GM23338 (cell line): ENCODE measurements around the gene BTN2A1. TPM values are rescaled to one million over a fixed set of nuclear protein-coding genes. Genes with fewer than 3 reads are reported as not detected.

Experiments
- ATAC-seq: fragments of 200-7000 bp; cut with Tn5 transposase; 3 replicates; pipeline ENCODE4 v1.9.1; 2020
- DNase-seq: peaks from one replicate; pipeline ENCODE4 v3.0.0-alpha.2; 2015; ENCODE audit warnings: low spot score
- H2AFZ ChIP-seq: fragments of 200-600 bp; sonication (generic); 2 replicates; pipeline ENCODE4 v1.8.0; 2016; ENCODE audit warnings: antibody characterized with exemption, mild to moderate bottlenecking, moderate library complexity
- H3F3A ChIP-seq: fragments of 200-600 bp; sonication (generic); replicated peaks from 2 replicates; pipeline ENCODE4 v1.8.0; 2017; ENCODE audit warnings: antibody characterized with exemption, mixed run types, low read depth
- H3K27ac ChIP-seq: fragments of 200-600 bp; sonication (generic); 2 replicates; pipeline ENCODE4 v1.6.1; 2016; ENCODE audit warnings: low read depth
- H3K27me3 ChIP-seq: fragments of 200-600 bp; sonication (generic); 2 replicates; pipeline ENCODE4 v1.8.0; 2016; ENCODE audit warnings: mild to moderate bottlenecking, mixed run types, moderate library complexity; ENCODE audit not compliant: insufficient read depth
- H3K36me3 ChIP-seq: fragments of 200-600 bp; sonication (generic); 2 replicates; pipeline ENCODE4 v1.8.0; 2016; ENCODE audit warnings: mild to moderate bottlenecking; ENCODE audit not compliant: insufficient read depth
- H3K4me1 ChIP-seq: fragments of 200-600 bp; sonication (generic); 2 replicates; pipeline ENCODE4 v1.8.0; 2016; ENCODE audit warnings: mild to moderate bottlenecking, moderate library complexity; ENCODE audit not compliant: insufficient read depth
- H3K4me2 ChIP-seq: fragments of 200-600 bp; sonication (generic); 2 replicates; pipeline ENCODE4 v1.7.1; 2017; ENCODE audit warnings: mixed run types
- H3K4me3 ChIP-seq: fragments of 200-600 bp; sonication (generic); 2 replicates; pipeline ENCODE4 v1.6.1; 2016; ENCODE audit warnings: mixed run types
- H3K79me2 ChIP-seq: fragments of 200-600 bp; sonication (generic); replicated peaks from 2 replicates; pipeline ENCODE4 v1.8.0; 2017; ENCODE audit warnings: mild to moderate bottlenecking; ENCODE audit not compliant: insufficient read depth
- H3K9me2 ChIP-seq: fragments of 200-600 bp; sonication (generic); 2 replicates; pipeline ENCODE4 v1.8.0; 2017; ENCODE audit not compliant: insufficient read depth
- H4K20me1 ChIP-seq: fragments of 200-600 bp; sonication (generic); replicated peaks from 2 replicates; pipeline ENCODE4 v1.8.0; 2017; ENCODE audit warnings: mild to moderate bottlenecking; ENCODE audit not compliant: insufficient read depth
- H3K27ac Mint-ChIP-seq: 2 replicates; pipeline ENCODE4 v1.8.0; 2020; ENCODE audit warnings: inconsistent platforms, mild to moderate bottlenecking, moderate library complexity, mixed read lengths
- H3K27me3 Mint-ChIP-seq: 3 replicates; pipeline ENCODE4 v1.8.0; 2022; ENCODE audit warnings: low read depth, mild to moderate bottlenecking, moderate library complexity, mixed read lengths, inconsistent platforms; ENCODE audit not compliant: insufficient read depth, poor library complexity
- H3K36me3 Mint-ChIP-seq: 3 replicates; pipeline ENCODE4 v1.8.0; 2021; ENCODE audit warnings: low read depth, mild to moderate bottlenecking, inconsistent platforms, moderate library complexity, mixed read lengths
- H3K4me1 Mint-ChIP-seq: 3 replicates; pipeline ENCODE4 v1.8.0; 2020; ENCODE audit warnings: mild to moderate bottlenecking, inconsistent platforms, mixed read lengths
- H3K4me3 Mint-ChIP-seq: 3 replicates; pipeline ENCODE4 v1.8.0; 2021; ENCODE audit warnings: moderate library complexity, mild to moderate bottlenecking, inconsistent platforms, mixed read lengths
- H3K9me3 Mint-ChIP-seq: 3 replicates; pipeline ENCODE4 v1.8.0; 2020; ENCODE audit warnings: moderate library complexity, mild to moderate bottlenecking, inconsistent platforms, mixed read lengths
- CREB1 ChIP-seq: fragments of 250-450 bp; sonication (Bioruptor Pico); IDR thresholded peaks from 2 replicates; pipeline ENCODE4 v1.5.0; 2020; ENCODE audit warnings: low read depth, mild to moderate bottlenecking, moderate library complexity
- EZH2 ChIP-seq: fragments of 200-600 bp; sonication (generic); IDR thresholded peaks from one replicate; pipeline ENCODE4 v1.8.0; 2017; ENCODE audit warnings: antibody characterized with exemption, mild to moderate bottlenecking, low read depth; ENCODE audit not compliant: unreplicated experiment
- EZH2phosphoT487 ChIP-seq: fragments of 200-600 bp; sonication (generic); IDR thresholded peaks from one replicate; pipeline ENCODE4 v1.8.1; 2018; ENCODE audit warnings: antibody characterized with exemption; ENCODE audit not compliant: unreplicated experiment
- JUNB ChIP-seq: IDR thresholded peaks from one replicate; pipeline ENCODE4 v1.6.1; 2016; ENCODE audit warnings: antibody characterized with exemption; ENCODE audit not compliant: unreplicated experiment
- NANOG ChIP-seq: IDR thresholded peaks from 2 replicates; pipeline ENCODE4 v1.6.1; 2016; ENCODE audit warnings: antibody characterized with exemption, borderline replicate concordance
- POLR2AphosphoS5 ChIP-seq: IDR thresholded peaks from 2 replicates; pipeline ENCODE4 v1.6.1; 2016; ENCODE audit warnings: antibody characterized with exemption, low read depth
- STAT1 ChIP-seq: IDR thresholded peaks from one replicate; pipeline ENCODE4 v1.6.1; 2016; ENCODE audit warnings: antibody characterized with exemption; ENCODE audit not compliant: unreplicated experiment
- ZNF114 ChIP-seq: fragments of 250-450 bp; sonication (Bioruptor Pico); IDR thresholded peaks from 2 replicates; pipeline ENCODE4 v1.5.0; 2020; ENCODE audit warnings: mild to moderate bottlenecking, moderate library complexity
- ZNF331 ChIP-seq: fragments of 250-450 bp; sonication (Bioruptor Pico); IDR thresholded peaks from 2 replicates; pipeline ENCODE4 v1.5.0; 2020; ENCODE audit warnings: low read depth, mild to moderate bottlenecking, moderate library complexity
- polyA plus RNA-seq: library from polyadenylated mRNA; unstranded; fragments of >200 nt; fragmentation: Nextera tagmentation; extraction: Ambion mirVana; gene quantifications from 2 replicates; pipeline ENCODE4 v1.2.1, GENCODE V29; 2016
- total RNA-seq: library from RNA; depleted of rRNA; stranded (reverse); fragments of >200 nt; shearing (Covaris generic); gene quantifications from 2 replicates; pipeline ENCODE4 v1.2.3, GENCODE V29; 2014
- TF ChIP-seq, protein P1 (sequence below): IDR thresholded peaks from one replicate; pipeline ENCODE4 v1.6.1; 2018; ENCODE audit warnings: antibody characterized with exemption; ENCODE audit not compliant: unreplicated experiment
- TF ChIP-seq, protein P2 (sequence below), 2 experiments: fragments of 200-600 bp in 1 of 2; sonication (generic) in 1 of 2; conservative IDR thresholded peaks; 2 replicates each; pipeline versions ENCODE4 v1.5.1 to v1.6.1; 2016 to 2017; ENCODE audit warnings: antibody characterized with exemption in 2 of 2, low read depth in 2 of 2, mild to moderate bottlenecking in 2 of 2, moderate library complexity in 1 of 2
- TF ChIP-seq, protein P3 (sequence below): fragments of 250-450 bp; sonication (Bioruptor Pico); IDR thresholded peaks from 2 replicates; pipeline ENCODE4 v1.5.0; 2020; ENCODE audit warnings: mild to moderate bottlenecking, moderate library complexity
- TF ChIP-seq, protein P4 (sequence below): IDR thresholded peaks from 2 replicates; pipeline ENCODE4 v1.6.1; 2016; ENCODE audit warnings: antibody characterized with exemption

The BTN2A1 gene
- total and polyA plus RNA-seq, 2 experiments from 2014 or later: 6.3 to 7.0 TPM

DNA sequence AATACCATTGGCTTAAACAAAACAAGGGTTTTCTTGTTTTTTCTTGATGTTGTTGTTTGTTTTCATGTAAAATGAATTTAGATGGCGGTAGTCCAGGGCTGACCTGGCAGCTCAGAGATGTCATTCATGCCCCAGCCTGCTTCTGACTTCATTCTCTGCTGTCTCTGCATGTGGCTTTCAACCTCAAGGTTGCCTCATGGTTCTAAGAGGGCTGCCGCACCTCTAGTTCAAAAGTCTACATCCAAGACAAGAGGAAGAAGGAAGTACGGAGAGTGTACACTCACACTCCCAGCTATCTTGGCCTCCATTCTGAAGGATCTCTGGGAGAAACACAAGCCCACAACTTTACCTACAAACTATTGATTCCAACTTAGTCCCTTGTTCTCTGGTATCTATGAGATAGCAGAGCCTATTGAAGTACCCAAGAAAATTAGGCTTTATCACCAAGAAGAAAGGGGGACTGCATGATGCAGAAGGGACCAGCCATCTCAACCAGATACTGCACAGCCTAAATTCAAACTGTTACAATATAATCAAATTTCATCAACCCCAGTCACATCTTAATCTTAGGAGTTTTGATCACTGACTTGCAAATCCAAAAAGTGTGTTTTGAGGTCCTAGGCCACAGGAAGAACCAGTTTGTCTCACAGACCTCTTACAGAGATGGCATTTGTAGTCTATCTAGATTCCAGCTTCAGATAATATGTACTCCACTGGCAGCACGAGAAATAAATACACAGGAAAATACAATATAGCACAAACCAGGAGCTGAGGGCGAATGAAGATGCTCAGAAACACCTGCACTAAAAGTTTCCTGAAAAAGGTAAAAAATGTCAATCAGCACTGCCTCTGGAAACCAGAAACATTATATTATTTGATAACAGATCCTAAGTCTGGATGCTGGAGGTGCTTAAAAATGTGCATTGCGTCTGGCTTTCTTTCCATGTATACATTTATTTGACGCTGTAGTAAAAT lies 18.3 kb upstream of the BTN2A1 start:
- Mint-ChIP-seq H3K27me3 (peaks cover under 1% of the 10 kb centered on the region), H3K4me1 (no peaks in the 10 kb centered on the region), H3K9me3 (peaks cover 7% of the 10 kb centered on the region), H3K27ac (no peak overlapping the region), H3K36me3 (peaks cover 6% of the 10 kb centered on the region), H3K4me3 (no peak overlapping the region)
- H3K36me3 ChIP-seq: no peaks in the 10 kb centered on the region
- no peak overlapping the region for H3K27ac ChIP-seq
- H3K79me2 ChIP-seq: no peaks in the 10 kb centered on the region
- no peaks in the 10 kb centered on the region for H3K27me3 ChIP-seq
- no peak for DNase-seq
- TF ChIP-seq ZNF114 (CRISPR knock-in tag) (no peak), EZH2 (no peak), ZNF331 (CRISPR knock-in tag) (no peak), CREB1 (no peak), NANOG (no peak), STAT1 (no peak), EZH2phosphoT487 (no peak), POLR2AphosphoS5 (no peak), JUNB (no peak)
- TF ChIP-seq, protein P1, sequence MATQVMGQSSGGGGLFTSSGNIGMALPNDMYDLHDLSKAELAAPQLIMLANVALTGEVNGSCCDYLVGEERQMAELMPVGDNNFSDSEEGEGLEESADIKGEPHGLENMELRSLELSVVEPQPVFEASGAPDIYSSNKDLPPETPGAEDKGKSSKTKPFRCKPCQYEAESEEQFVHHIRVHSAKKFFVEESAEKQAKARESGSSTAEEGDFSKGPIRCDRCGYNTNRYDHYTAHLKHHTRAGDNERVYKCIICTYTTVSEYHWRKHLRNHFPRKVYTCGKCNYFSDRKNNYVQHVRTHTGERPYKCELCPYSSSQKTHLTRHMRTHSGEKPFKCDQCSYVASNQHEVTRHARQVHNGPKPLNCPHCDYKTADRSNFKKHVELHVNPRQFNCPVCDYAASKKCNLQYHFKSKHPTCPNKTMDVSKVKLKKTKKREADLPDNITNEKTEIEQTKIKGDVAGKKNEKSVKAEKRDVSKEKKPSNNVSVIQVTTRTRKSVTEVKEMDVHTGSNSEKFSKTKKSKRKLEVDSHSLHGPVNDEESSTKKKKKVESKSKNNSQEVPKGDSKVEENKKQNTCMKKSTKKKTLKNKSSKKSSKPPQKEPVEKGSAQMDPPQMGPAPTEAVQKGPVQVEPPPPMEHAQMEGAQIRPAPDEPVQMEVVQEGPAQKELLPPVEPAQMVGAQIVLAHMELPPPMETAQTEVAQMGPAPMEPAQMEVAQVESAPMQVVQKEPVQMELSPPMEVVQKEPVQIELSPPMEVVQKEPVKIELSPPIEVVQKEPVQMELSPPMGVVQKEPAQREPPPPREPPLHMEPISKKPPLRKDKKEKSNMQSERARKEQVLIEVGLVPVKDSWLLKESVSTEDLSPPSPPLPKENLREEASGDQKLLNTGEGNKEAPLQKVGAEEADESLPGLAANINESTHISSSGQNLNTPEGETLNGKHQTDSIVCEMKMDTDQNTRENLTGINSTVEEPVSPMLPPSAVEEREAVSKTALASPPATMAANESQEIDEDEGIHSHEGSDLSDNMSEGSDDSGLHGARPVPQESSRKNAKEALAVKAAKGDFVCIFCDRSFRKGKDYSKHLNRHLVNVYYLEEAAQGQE: no peak
- TF ChIP-seq, protein P2, sequence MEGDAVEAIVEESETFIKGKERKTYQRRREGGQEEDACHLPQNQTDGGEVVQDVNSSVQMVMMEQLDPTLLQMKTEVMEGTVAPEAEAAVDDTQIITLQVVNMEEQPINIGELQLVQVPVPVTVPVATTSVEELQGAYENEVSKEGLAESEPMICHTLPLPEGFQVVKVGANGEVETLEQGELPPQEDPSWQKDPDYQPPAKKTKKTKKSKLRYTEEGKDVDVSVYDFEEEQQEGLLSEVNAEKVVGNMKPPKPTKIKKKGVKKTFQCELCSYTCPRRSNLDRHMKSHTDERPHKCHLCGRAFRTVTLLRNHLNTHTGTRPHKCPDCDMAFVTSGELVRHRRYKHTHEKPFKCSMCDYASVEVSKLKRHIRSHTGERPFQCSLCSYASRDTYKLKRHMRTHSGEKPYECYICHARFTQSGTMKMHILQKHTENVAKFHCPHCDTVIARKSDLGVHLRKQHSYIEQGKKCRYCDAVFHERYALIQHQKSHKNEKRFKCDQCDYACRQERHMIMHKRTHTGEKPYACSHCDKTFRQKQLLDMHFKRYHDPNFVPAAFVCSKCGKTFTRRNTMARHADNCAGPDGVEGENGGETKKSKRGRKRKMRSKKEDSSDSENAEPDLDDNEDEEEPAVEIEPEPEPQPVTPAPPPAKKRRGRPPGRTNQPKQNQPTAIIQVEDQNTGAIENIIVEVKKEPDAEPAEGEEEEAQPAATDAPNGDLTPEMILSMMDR (conservative IDR thresholded peaks at IDR 0.05; ENCODE audit: low read depth in 2 of 2): no peak
- TF ChIP-seq, protein P3, sequence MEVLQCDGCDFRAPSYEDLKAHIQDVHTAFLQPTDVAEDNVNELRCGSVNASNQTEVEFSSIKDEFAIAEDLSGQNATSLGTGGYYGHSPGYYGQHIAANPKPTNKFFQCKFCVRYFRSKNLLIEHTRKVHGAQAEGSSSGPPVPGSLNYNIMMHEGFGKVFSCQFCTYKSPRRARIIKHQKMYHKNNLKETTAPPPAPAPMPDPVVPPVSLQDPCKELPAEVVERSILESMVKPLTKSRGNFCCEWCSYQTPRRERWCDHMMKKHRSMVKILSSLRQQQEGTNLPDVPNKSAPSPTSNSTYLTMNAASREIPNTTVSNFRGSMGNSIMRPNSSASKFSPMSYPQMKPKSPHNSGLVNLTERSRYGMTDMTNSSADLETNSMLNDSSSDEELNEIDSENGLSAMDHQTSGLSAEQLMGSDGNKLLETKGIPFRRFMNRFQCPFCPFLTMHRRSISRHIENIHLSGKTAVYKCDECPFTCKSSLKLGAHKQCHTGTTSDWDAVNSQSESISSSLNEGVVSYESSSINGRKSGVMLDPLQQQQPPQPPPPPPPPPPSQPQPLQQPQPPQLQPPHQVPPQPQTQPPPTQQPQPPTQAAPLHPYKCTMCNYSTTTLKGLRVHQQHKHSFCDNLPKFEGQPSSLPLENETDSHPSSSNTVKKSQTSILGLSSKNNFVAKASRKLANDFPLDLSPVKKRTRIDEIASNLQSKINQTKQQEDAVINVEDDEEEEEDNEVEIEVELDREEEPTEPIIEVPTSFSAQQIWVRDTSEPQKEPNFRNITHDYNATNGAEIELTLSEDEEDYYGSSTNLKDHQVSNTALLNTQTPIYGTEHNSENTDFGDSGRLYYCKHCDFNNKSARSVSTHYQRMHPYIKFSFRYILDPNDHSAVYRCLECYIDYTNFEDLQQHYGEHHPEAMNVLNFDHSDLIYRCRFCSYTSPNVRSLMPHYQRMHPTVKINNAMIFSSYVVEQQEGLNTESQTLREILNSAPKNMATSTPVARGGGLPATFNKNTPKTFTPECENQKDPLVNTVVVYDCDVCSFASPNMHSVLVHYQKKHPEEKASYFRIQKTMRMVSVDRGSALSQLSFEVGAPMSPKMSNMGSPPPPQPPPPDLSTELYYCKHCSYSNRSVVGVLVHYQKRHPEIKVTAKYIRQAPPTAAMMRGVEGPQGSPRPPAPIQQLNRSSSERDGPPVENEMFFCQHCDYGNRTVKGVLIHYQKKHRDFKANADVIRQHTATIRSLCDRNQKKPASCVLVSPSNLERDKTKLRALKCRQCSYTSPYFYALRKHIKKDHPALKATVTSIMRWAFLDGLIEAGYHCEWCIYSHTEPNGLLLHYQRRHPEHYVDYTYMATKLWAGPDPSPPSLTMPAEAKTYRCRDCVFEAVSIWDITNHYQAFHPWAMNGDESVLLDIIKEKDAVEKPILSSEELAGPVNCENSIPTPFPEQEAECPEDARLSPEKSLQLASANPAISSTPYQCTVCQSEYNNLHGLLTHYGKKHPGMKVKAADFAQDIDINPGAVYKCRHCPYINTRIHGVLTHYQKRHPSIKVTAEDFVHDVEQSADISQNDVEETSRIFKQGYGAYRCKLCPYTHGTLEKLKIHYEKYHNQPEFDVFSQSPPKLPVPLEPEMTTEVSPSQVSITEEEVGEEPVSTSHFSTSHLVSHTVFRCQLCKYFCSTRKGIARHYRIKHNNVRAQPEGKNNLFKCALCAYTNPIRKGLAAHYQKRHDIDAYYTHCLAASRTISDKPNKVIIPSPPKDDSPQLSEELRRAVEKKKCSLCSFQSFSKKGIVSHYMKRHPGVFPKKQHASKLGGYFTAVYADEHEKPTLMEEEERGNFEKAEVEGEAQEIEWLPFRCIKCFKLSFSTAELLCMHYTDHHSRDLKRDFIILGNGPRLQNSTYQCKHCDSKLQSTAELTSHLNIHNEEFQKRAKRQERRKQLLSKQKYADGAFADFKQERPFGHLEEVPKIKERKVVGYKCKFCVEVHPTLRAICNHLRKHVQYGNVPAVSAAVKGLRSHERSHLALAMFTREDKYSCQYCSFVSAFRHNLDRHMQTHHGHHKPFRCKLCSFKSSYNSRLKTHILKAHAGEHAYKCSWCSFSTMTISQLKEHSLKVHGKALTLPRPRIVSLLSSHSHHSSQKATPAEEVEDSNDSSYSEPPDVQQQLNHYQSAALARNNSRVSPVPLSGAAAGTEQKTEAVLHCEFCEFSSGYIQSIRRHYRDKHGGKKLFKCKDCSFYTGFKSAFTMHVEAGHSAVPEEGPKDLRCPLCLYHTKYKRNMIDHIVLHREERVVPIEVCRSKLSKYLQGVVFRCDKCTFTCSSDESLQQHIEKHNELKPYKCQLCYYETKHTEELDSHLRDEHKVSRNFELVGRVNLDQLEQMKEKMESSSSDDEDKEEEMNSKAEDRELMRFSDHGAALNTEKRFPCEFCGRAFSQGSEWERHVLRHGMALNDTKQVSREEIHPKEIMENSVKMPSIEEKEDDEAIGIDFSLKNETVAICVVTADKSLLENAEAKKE: no peak
- TF ChIP-seq, protein P4, sequence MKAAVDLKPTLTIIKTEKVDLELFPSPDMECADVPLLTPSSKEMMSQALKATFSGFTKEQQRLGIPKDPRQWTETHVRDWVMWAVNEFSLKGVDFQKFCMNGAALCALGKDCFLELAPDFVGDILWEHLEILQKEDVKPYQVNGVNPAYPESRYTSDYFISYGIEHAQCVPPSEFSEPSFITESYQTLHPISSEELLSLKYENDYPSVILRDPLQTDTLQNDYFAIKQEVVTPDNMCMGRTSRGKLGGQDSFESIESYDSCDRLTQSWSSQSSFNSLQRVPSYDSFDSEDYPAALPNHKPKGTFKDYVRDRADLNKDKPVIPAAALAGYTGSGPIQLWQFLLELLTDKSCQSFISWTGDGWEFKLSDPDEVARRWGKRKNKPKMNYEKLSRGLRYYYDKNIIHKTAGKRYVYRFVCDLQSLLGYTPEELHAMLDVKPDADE: no peak
- no peaks in the 10 kb centered on the region for H3F3A ChIP-seq
- H3K4me2 ChIP-seq: no peak overlapping the region
- no peak overlapping the region for H3K4me3 ChIP-seq
- no peaks in the 10 kb centered on the region for H4K20me1 ChIP-seq
- no peak overlapping the region for H2AFZ ChIP-seq
- peaks cover 4% of the 10 kb centered on the region; the same call in 1 of the 2 replicates for H3K9me2 ChIP-seq
- no peaks in the 10 kb centered on the region for H3K4me1 ChIP-seq
- ATAC-seq: no peak
